Measurements from ENCODE around the gene TWF2.
A peak's percentile ranks its signal among the peaks of the same experiment; 100 is the strongest.
"Not testable (repeated sequence)": the region's sequence is repeated elsewhere in the genome, so short reads cannot be mapped to it uniquely, and the experiment has no call there.

Gene TWF2

GRCh38 chr3:52238761-52239701 is at the start of gene TWF2:
Gene TWF2, minus strand, starts transcription at chr3:52239158. Its CDS starts 142 bp downstream, at chr3:52239016.
- peak; percentile 72 to 82 (median 75) for DNase-seq (ENCODE audit: low read depth in 2 of 3, low spot score in 1 of 3)

- no peak for DNase-seq (ENCODE audit: low read depth in 2 of 3, low spot score in 1 of 3)
These were observed 49.7 kb upstream of the TWF2 start for GRCh38 chr3:52288674-52289073.

GRCh38 chr3:52286777-52287110 is 47.8 kb upstream of the TWF2 start:
- no peak for DNase-seq (ENCODE audit: low read depth in 2 of 3, low spot score in 1 of 3)

- DNase-seq (ENCODE audit: low read depth in 2 of 3, low spot score in 1 of 3): not testable (repeated sequence)
These were observed 45.1 kb upstream of the TWF2 start for GRCh38 chr3:52284051-52284450.

- DNase-seq (ENCODE audit: low read depth in 2 of 3, low spot score in 1 of 3): no peak
These were observed 44.3 kb upstream of the TWF2 start for GRCh38 chr3:52283306-52283705.

- DNase-seq (ENCODE audit: low read depth in 2 of 3, low spot score in 1 of 3): no peak
These were observed 43.2 kb upstream of the TWF2 start for GRCh38 chr3:52281981-52282801.

- DNase-seq (ENCODE audit: low read depth in 2 of 3, low spot score in 1 of 3): no peak
These were observed 41.1 kb upstream of the TWF2 start for GRCh38 chr3:52280050-52280461.

GRCh38 chr3:52279596-52279995 is 40.6 kb upstream of the TWF2 start:
- no peak for DNase-seq (ENCODE audit: low read depth in 2 of 3, low spot score in 1 of 3)

- DNase-seq (ENCODE audit: low read depth in 2 of 3, low spot score in 1 of 3): peak; percentile 96 to 99 (median 98)
These were observed 39.6 kb upstream of the TWF2 start, which contains the start of gene WDR82 for GRCh38 chr3:52278510-52279069. Gene WDR82, minus strand, starts transcription at chr3:52278649. Its CDS starts 288 bp downstream, at chr3:52278361.

- DNase-seq (ENCODE audit: low read depth in 2 of 3, low spot score in 1 of 3): peak; percentile 40 to 60 (median 60)
These were observed 39.1 kb upstream of the TWF2 start for GRCh38 chr3:52277972-52278509.

GRCh38 chr3:52277071-52277964 is 38.4 kb upstream of the TWF2 start:
- DNase-seq (ENCODE audit: low read depth in 2 of 3, low spot score in 1 of 3): peak; percentile 73 to 77 (median 74)

- DNase-seq (ENCODE audit: low read depth in 2 of 3, low spot score in 1 of 3): not testable (repeated sequence)
These were observed 35.8 kb upstream of the TWF2 start for GRCh38 chr3:52274781-52275180.

GRCh38 chr3:52272831-52273230 is 33.9 kb upstream of the TWF2 start:
- DNase-seq (ENCODE audit: low read depth in 2 of 3, low spot score in 1 of 3): no peak

- not testable (repeated sequence) for DNase-seq (ENCODE audit: low read depth in 2 of 3, low spot score in 1 of 3)
These were observed 33.2 kb upstream of the TWF2 start for GRCh38 chr3:52272172-52272571.

- DNase-seq (ENCODE audit: low read depth in 2 of 3, low spot score in 1 of 3): no peak
These were observed 31.3 kb upstream of the TWF2 start for GRCh38 chr3:52270252-52270754.

- no peak for DNase-seq (ENCODE audit: low read depth in 2 of 3, low spot score in 1 of 3)
These were observed 30.8 kb upstream of the TWF2 start for GRCh38 chr3:52269776-52270175.

GRCh38 chr3:52268036-52268435 is 29.1 kb upstream of the TWF2 start:
- DNase-seq (ENCODE audit: low read depth in 2 of 3, low spot score in 1 of 3): no peak

GRCh38 chr3:52265387-52265786 is 26.4 kb upstream of the TWF2 start:
- DNase-seq (ENCODE audit: low read depth in 2 of 3, low spot score in 1 of 3): no peak

- DNase-seq (ENCODE audit: low read depth in 2 of 3, low spot score in 1 of 3): no peak
These were observed 23.5 kb upstream of the TWF2 start for GRCh38 chr3:52262447-52262846.

- no peak for DNase-seq (ENCODE audit: low read depth in 2 of 3, low spot score in 1 of 3)
These were observed 20.5 kb upstream of the TWF2 start for GRCh38 chr3:52259448-52259847.
